CD4-positive, alpha-beta memory T cell (primary cell): ENCODE measurements around the gene C12orf43. TPM values are rescaled to one million over a fixed set of nuclear protein-coding genes. Genes with fewer than 3 reads are reported as not detected.

Source experiments
- CTCF ChIA-PET: fragments of 350-600 bp; sonication (Branson Sonifier 250); formaldehyde crosslinking; loops from one replicate; lab custom pipeline; 2021; ENCODE audit warnings: inconsistent platforms; ENCODE audit not compliant: partially characterized antibody; lab: Charles Lee
- POLR2A ChIA-PET: fragments of 350-600 bp; sonication (Branson Sonifier 250); formaldehyde crosslinking; loops from one replicate; lab custom pipeline; 2021; ENCODE audit not compliant: partially characterized antibody; lab: Charles Lee
- DNase-seq, 5 donors: peaks; one replicate each; pipeline versions ENCODE4 v3.0.0 to v3.0.0-alpha.2; 2020 to 2022; ENCODE audit warnings: mixed read lengths in 1 of 5
- H3K27ac ChIP-seq: one replicate; pipeline ENCODE4 v1.7.0; 2013; ENCODE audit warnings: low read depth, low read length
- H3K27me3 ChIP-seq: 2 replicates; pipeline ENCODE4 v1.7.0; 2013; ENCODE audit warnings: mild to moderate bottlenecking, low read length, moderate library complexity; ENCODE audit not compliant: insufficient read depth
- H3K36me3 ChIP-seq: 2 replicates; pipeline ENCODE4 v1.7.0; 2013; ENCODE audit warnings: mild to moderate bottlenecking, low read length, moderate library complexity; ENCODE audit not compliant: insufficient read depth
- H3K4me1 ChIP-seq: 2 replicates; pipeline ENCODE4 v1.7.0; 2013; ENCODE audit warnings: mild to moderate bottlenecking, low read length, moderate library complexity; ENCODE audit not compliant: insufficient read depth
- H3K4me3 ChIP-seq, 2 donors: one replicate each; pipeline ENCODE4 v1.7.0; 2013; ENCODE audit warnings: low read length in 2 of 2, mild to moderate bottlenecking in 1 of 2
- H3K9me3 ChIP-seq, 2 donors: one replicate each; pipeline ENCODE4 v1.7.0; 2013; ENCODE audit warnings: low read length in 2 of 2, control low read depth in 1 of 2; ENCODE audit not compliant: control insufficient read depth in 1 of 2
- H3K27ac Mint-ChIP-seq, 7 donors: one replicate each; pipeline ENCODE4 v1.8.0; 2020 to 2021; ENCODE audit warnings: mixed read lengths in 7 of 7, mild to moderate bottlenecking in 6 of 7, inconsistent platforms in 3 of 7, moderate library complexity in 3 of 7
- H3K27me3 Mint-ChIP-seq, 2 donors: one replicate each; pipeline ENCODE4 v1.8.0; 2020 to 2021; ENCODE audit warnings: mixed read lengths in 2 of 2
- H3K36me3 Mint-ChIP-seq, 2 donors: one replicate each; pipeline ENCODE4 v1.8.0; 2020 to 2021; ENCODE audit warnings: mixed read lengths in 2 of 2, inconsistent platforms in 1 of 2, mild to moderate bottlenecking in 1 of 2
- H3K4me1 Mint-ChIP-seq, 4 donors: one replicate each; pipeline ENCODE4 v1.8.0; 2020 to 2021; ENCODE audit warnings: mixed read lengths in 4 of 4, mild to moderate bottlenecking in 1 of 4
- H3K4me3 Mint-ChIP-seq, 8 donors: one replicate each; pipeline ENCODE4 v1.8.0; 2020 to 2021; ENCODE audit warnings: mixed read lengths in 8 of 8, mild to moderate bottlenecking in 7 of 8, moderate library complexity in 6 of 8, inconsistent platforms in 3 of 8
- H3K9me3 Mint-ChIP-seq, 8 donors: one replicate each; pipeline ENCODE4 v1.8.0; 2020 to 2021; ENCODE audit warnings: mixed read lengths in 8 of 8, mild to moderate bottlenecking in 5 of 8, inconsistent platforms in 3 of 8, moderate library complexity in 1 of 8
- intact Hi-C: fragments of 100-400 bp; cut with micrococcal nuclease; formaldehyde crosslinking; loops from one replicate; pipeline ENCODE4 v1.15.1; 2023
- polyA plus RNA-seq, 2 donors: library from polyadenylated mRNA; unstranded; fragments of 300-500 nt; fragmentation: Illumina TruSeq; gene quantifications; one replicate each; pipeline ENCODE4 v1.2.3, GENCODE V29; 2021
- total RNA-seq, 2 experiments: library from RNA; stranded (reverse); gene quantifications; one replicate each; pipeline ENCODE4 v1.2.3, GENCODE V29; 2021

Gene C12orf43
- total and polyA plus RNA-seq, 4 experiments from 2014 or later: 13.8 to 17.6 (median 15.8) TPM

- ChIA-PET CTCF (no interaction called here), POLR2A (no interaction called here)
- Histone ChIP-seq H3K27ac (no peak overlapping the region), H3K4me3 (no peak overlapping the region), H3K9me3 (no peaks in the 10 kb centered on the region), H3K27me3 (no peaks in the 10 kb centered on the region), H3K36me3 (peaks cover 18% of the 10 kb centered on the region), H3K4me1 (no peaks in the 10 kb centered on the region)
- H3K4me1 Mint-ChIP-seq: no peaks in the 10 kb centered on the region
- H3K36me3 Mint-ChIP-seq: peaks cover 18 to 22% of the 10 kb centered on the region in 2 donors
- H3K27me3 Mint-ChIP-seq: peaks cover 0 to under 1% of the 10 kb centered on the region in 2 donors
- intact Hi-C loops: no loop called here
- no peak overlapping the region for H3K27ac Mint-ChIP-seq
- no peaks in the 10 kb centered on the region for H3K9me3 Mint-ChIP-seq
- DNase-seq: no peak
- no peak overlapping the region for H3K4me3 Mint-ChIP-seq
These were observed 15.8 kb downstream of the C12orf43 start for GRCh38 chr12:121000530-121000929.

DNA sequence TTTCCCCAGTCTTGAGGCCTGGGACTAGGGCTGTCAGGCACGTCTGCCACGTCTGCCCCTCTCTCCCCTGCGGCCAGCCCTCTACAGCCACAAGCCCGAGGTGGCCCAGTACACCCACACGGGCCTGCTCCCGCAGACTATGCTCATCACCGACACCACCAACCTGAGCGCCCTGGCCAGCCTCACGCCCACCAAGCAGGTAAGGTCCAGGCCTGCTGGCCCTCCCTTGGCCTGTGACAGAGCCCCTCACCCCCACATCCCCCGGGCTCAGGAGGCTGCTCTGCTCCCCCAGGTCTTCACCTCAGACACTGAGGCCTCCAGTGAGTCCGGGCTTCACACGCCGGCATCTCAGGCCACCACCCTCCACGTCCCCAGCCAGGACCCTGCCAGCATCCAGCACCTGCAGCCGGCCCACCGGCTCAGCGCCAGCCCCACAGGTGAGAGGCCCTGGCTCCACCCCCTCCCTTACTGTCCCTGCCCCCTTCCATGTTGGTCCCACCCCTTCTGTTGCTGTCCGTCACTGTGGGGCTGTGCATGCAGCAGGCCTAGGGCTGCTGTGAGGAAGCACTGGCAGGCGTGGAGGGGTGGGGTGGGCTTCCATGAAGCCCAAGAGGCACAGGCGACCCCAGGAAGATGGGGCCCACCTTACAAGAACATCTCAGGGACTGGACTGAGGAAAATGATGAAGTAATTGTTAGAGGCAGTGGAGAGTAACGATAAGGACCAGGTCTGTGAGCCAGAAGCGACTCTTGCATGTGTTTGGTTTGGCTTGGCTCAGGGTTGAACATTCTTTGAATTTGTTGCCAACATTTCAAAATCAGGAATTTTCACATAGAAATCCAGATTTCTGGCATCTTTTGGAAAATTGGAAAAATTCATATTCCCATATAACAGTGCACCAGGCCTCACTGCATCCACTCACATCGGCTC is 16.8 kb downstream of the C12orf43 start:
- H3K9me3 ChIP-seq: no peaks in the 10 kb centered on the region
- no peaks in the 10 kb centered on the region for H3K4me1 ChIP-seq
- intact Hi-C loops: no loop called here
- H3K4me1 Mint-ChIP-seq: no peaks in the 10 kb centered on the region
- CTCF ChIA-PET: no interaction called here
- no peak overlapping the region for H3K27ac ChIP-seq
- H3K36me3 Mint-ChIP-seq: peaks cover 13 to 14% of the 10 kb centered on the region in 2 donors
- DNase-seq: no peak
- H3K36me3 ChIP-seq: peaks cover 13% of the 10 kb centered on the region
- POLR2A ChIA-PET: no interaction called here
- peaks cover 0 to 8% (median 0%) of the 10 kb centered on the region in 8 donors for H3K9me3 Mint-ChIP-seq
- H3K27me3 ChIP-seq: no peaks in the 10 kb centered on the region
- H3K27me3 Mint-ChIP-seq: peaks cover 2 to 4% of the 10 kb centered on the region in 2 donors
- peak overlapping the region in 1 of 7 donors; percentile 70 for H3K27ac Mint-ChIP-seq
- H3K4me3 ChIP-seq: no peak overlapping the region
- H3K4me3 Mint-ChIP-seq: no peak overlapping the region

- no peaks in the 10 kb centered on the region for H3K27me3 ChIP-seq
- no peak overlapping the region for H3K27ac ChIP-seq
- no peaks in the 10 kb centered on the region for H3K4me1 ChIP-seq
- Mint-ChIP-seq H3K4me1 (no peaks in the 10 kb centered on the region), H3K27me3 (peaks cover 2 to 4% of the 10 kb centered on the region in 2 donors), H3K4me3 (no peak overlapping the region), H3K9me3 (peaks cover 0 to 8% (median 0%) of the 10 kb centered on the region in 8 donors), H3K36me3 (peaks cover 6 to 8% of the 10 kb centered on the region in 2 donors), H3K27ac (no peak overlapping the region)
- H3K9me3 ChIP-seq: no peaks in the 10 kb centered on the region
- ChIA-PET POLR2A (no interaction called here), CTCF (no interaction called here)
- DNase-seq: no peak
- no peak overlapping the region for H3K4me3 ChIP-seq
- H3K36me3 ChIP-seq: peaks cover 3% of the 10 kb centered on the region
- intact Hi-C loops: no loop called here
These were observed 17.9 kb downstream of the C12orf43 start for GRCh38 chr12:120998435-120998834.

DNA sequence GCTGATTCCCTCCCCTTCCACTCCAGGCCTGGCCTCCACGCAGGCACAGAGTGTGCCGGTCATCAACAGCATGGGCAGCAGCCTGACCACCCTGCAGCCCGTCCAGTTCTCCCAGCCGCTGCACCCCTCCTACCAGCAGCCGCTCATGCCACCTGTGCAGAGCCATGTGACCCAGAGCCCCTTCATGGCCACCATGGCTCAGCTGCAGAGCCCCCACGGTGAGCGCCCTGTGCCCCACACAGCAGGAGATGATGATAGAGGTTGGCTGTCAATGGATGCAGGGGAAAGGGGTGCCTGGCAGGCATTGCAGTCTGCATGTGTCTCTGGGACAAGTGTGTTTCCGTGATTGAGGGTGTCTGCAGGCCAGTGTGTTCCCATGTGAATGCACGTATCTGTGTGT is 18.8 kb downstream of the C12orf43 start:
- H3K4me3 ChIP-seq: no peak overlapping the region
- H3K27me3 ChIP-seq: no peaks in the 10 kb centered on the region
- POLR2A ChIA-PET: no interaction called here
- no peaks in the 10 kb centered on the region for H3K4me1 Mint-ChIP-seq
- CTCF ChIA-PET: no interaction called here
- no peaks in the 10 kb centered on the region for H3K9me3 ChIP-seq
- H3K9me3 Mint-ChIP-seq: peaks cover 0 to 8% (median 0%) of the 10 kb centered on the region in 8 donors
- H3K4me3 Mint-ChIP-seq: no peak overlapping the region
- H3K4me1 ChIP-seq: no peaks in the 10 kb centered on the region
- H3K36me3 Mint-ChIP-seq: peaks cover 2% of the 10 kb centered on the region in 2 donors
- H3K36me3 ChIP-seq: no peaks in the 10 kb centered on the region
- H3K27me3 Mint-ChIP-seq: peaks cover 2 to 7% of the 10 kb centered on the region in 2 donors
- H3K27ac ChIP-seq: no peak overlapping the region
- no peak overlapping the region for H3K27ac Mint-ChIP-seq
- intact Hi-C loops: no loop called here
- DNase-seq: no peak

GRCh38 chr12:120996133-120996746 is 20.0 kb downstream of the C12orf43 start:
- POLR2A ChIA-PET: interaction anchor here (0.5 kb wide), 1 partner anchor 390 kb away, joined by 3 read pairs; no protein-coding TSS in a partner anchor
- H3K4me3 Mint-ChIP-seq: no peak overlapping the region
- no peak overlapping the region for H3K27ac Mint-ChIP-seq
- Histone ChIP-seq H3K4me1 (no peaks in the 10 kb centered on the region), H3K9me3 (no peaks in the 10 kb centered on the region), H3K27ac (no peak overlapping the region), H3K4me3 (no peak overlapping the region), H3K36me3 (no peaks in the 10 kb centered on the region), H3K27me3 (no peaks in the 10 kb centered on the region)
- CTCF ChIA-PET: no interaction called here
- H3K9me3 Mint-ChIP-seq: peaks cover 0 to 8% (median 0%) of the 10 kb centered on the region in 8 donors
- peaks cover 2 to 7% of the 10 kb centered on the region in 2 donors for H3K27me3 Mint-ChIP-seq
- DNase-seq: no peak
- H3K4me1 Mint-ChIP-seq: no peaks in the 10 kb centered on the region
- H3K36me3 Mint-ChIP-seq: no peaks in the 10 kb centered on the region
- intact Hi-C loops: no loop called here

DNA sequence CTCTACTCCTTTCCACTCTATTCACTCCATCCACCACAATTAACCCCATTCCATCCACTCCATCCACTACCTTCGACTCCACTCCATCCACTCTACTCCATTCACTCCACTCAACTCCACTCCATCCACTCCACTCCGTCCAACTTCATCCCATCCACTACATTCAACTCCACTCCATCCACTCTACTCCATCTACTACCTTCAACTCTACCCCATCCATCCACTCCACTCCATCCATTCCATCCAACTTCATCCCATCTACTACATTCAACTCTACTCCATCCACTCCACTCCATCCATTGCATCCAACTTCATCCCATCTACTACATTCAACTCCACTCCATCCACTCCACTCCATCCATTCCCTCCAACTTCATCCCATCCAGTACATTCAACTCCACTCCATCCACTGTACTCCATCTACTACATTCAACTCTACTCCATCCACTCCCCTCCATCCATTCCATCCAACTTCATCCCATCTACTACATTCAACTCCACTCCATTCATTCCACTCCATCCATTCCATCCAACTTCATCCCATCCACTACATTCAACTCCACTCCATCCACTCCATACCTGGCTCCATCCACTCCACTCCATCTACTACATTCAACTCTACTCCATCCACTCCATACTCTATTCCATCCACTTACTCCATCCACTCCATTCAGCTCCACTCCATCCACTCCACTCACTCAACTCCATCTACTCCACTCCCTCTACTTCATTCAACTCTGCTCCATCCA is 21.5 kb downstream of the C12orf43 start:
- H3K27me3 Mint-ChIP-seq: peaks cover 2 to 7% of the 10 kb centered on the region in 2 donors
- H3K9me3 Mint-ChIP-seq: peaks cover 0 to 8% (median 0%) of the 10 kb centered on the region in 8 donors
- Histone ChIP-seq H3K27ac (no peak overlapping the region), H3K27me3 (no peaks in the 10 kb centered on the region), H3K4me1 (no peaks in the 10 kb centered on the region), H3K9me3 (no peaks in the 10 kb centered on the region), H3K36me3 (no peaks in the 10 kb centered on the region), H3K4me3 (no peak overlapping the region)
- intact Hi-C loops: no loop called here
- ChIA-PET CTCF (no interaction called here), POLR2A (no interaction called here)
- H3K4me1 Mint-ChIP-seq: no peaks in the 10 kb centered on the region
- peak overlapping the region in 1 of 8 donors; percentile 22 for H3K4me3 Mint-ChIP-seq
- no peak overlapping the region for H3K27ac Mint-ChIP-seq
- H3K36me3 Mint-ChIP-seq: no peaks in the 10 kb centered on the region
- DNase-seq: no peak

DNA sequence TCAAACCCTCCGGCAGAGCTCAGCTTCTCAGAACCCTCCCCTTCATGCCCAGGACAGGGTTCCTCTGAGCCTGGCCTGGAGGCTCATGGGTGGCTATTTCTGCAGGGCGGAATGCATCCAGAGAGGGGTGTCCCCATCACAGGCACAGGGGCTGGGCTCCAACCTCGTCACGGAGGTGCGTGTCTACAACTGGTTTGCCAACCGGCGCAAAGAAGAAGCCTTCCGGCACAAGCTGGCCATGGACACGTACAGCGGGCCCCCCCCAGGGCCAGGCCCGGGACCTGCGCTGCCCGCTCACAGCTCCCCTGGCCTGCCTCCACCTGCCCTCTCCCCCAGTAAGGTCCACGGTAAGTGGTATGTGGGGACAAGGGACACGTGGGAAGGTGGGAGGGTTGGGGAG is 22.2 kb downstream of the C12orf43 start:
- Histone ChIP-seq H3K36me3 (no peaks in the 10 kb centered on the region), H3K9me3 (no peaks in the 10 kb centered on the region), H3K27ac (no peak overlapping the region), H3K4me1 (no peaks in the 10 kb centered on the region), H3K4me3 (no peak overlapping the region), H3K27me3 (no peaks in the 10 kb centered on the region)
- Mint-ChIP-seq H3K4me3 (no peak overlapping the region), H3K9me3 (peaks cover 0 to 8% (median 0%) of the 10 kb centered on the region in 8 donors), H3K27ac (no peak overlapping the region), H3K27me3 (peaks cover 2 to 7% of the 10 kb centered on the region in 2 donors), H3K4me1 (no peaks in the 10 kb centered on the region), H3K36me3 (no peaks in the 10 kb centered on the region)
- CTCF ChIA-PET: interaction anchor here (0.6 to 2.9 kb wide), 2 partner anchors 22 to 26 kb away, joined by 3 to 9 read pairs; no protein-coding TSS in a partner anchor
- POLR2A ChIA-PET: no interaction called here
- no peak for DNase-seq
- intact Hi-C loops: no loop called here
